Measurements from ENCODE around the gene ZNF341. TPM values are rescaled to one million over a fixed set of nuclear protein-coding genes. Genes with fewer than 3 reads are reported as not detected.

The ZNF341 gene
- polyA plus RNA-seq, 1 donor, result 2.8 TPM

GRCh38 chr20:33822991-33823390, 91.2 kb downstream of the ZNF341 start:
- DNase-seq (ENCODE audit: low read depth), result no peak

GRCh38 chr20:33824852-33825251, 93.1 kb downstream of the ZNF341 start:
- no peak for DNase-seq (ENCODE audit: low read depth)

GRCh38 chr20:33825340-33826269, 93.8 kb downstream of the ZNF341 start:
- no peak for DNase-seq (ENCODE audit: low read depth)

- no peak for DNase-seq (ENCODE audit: low read depth)
Measured at GRCh38 chr20:33826270-33826897, 94.6 kb downstream of the ZNF341 start.

- DNase-seq (ENCODE audit: low read depth), result no peak
Measured at GRCh38 chr20:33827109-33827508, 95.3 kb downstream of the ZNF341 start.

- no peak for DNase-seq (ENCODE audit: low read depth)
Measured at GRCh38 chr20:33827634-33828325, 96.0 kb downstream of the ZNF341 start.

GRCh38 chr20:33828326-33828844, 96.6 kb downstream of the ZNF341 start:
- DNase-seq (ENCODE audit: low read depth), result no peak

- no peak for DNase-seq (ENCODE audit: low read depth)
Measured at GRCh38 chr20:33828967-33829560, 97.3 kb downstream of the ZNF341 start.

- no peak for DNase-seq (ENCODE audit: low read depth)
Measured at GRCh38 chr20:33829636-33830035, 97.8 kb downstream of the ZNF341 start.

- DNase-seq (ENCODE audit: low read depth), result no peak
Measured at GRCh38 chr20:33830371-33830770, 98.6 kb downstream of the ZNF341 start.

- DNase-seq (ENCODE audit: low read depth), result no peak
Measured at GRCh38 chr20:33832103-33832804, 100.5 kb downstream of the ZNF341 start.

GRCh38 chr20:33833333-33833732, 101.5 kb downstream of the ZNF341 start:
- DNase-seq (ENCODE audit: low read depth), result no peak

- no peak for DNase-seq (ENCODE audit: low read depth)
Measured at GRCh38 chr20:33835615-33836172, 103.9 kb downstream of the ZNF341 start.

GRCh38 chr20:33836277-33836676, 104.5 kb downstream of the ZNF341 start:
- DNase-seq (ENCODE audit: low read depth), result no peak

- DNase-seq (ENCODE audit: low read depth), result no peak
Measured at GRCh38 chr20:33837096-33837830, 105.5 kb downstream of the ZNF341 start.

- DNase-seq (ENCODE audit: low read depth), result no peak
Measured at GRCh38 chr20:33838035-33838864, 106.5 kb downstream of the ZNF341 start.

GRCh38 chr20:33839591-33839990, 107.8 kb downstream of the ZNF341 start:
- DNase-seq (ENCODE audit: low read depth), result no peak

- no peak for DNase-seq (ENCODE audit: low read depth)
Measured at GRCh38 chr20:33840160-33840559, 108.4 kb downstream of the ZNF341 start.

GRCh38 chr20:33840759-33841435, 109.1 kb downstream of the ZNF341 start:
- DNase-seq (ENCODE audit: low read depth), result no peak
